ENCODE measurements around the gene NEK1. TPM values are rescaled to one million over a fixed set of nuclear protein-coding genes. Genes with fewer than 3 reads are reported as not detected.
A peak's percentile ranks its signal among the peaks of the same experiment; 100 is the strongest.

Gene NEK1
- total RNA-seq, 1 donor from 2014 or later = 13.0 TPM

GRCh38 chr4:169655401-169655800, 43.0 kb upstream of the NEK1 start:
- no peak overlapping the region for H2AFZ ChIP-seq (ENCODE audit: low read depth, low read length)
- H3K4me3 Mint-ChIP-seq (ENCODE audit: unreplicated experiment) = no peak overlapping the region
- peaks cover 8% of the 10 kb centered on the region for H3K4me1 ChIP-seq (ENCODE audit: insufficient read depth, low read length)
- DNase-seq (ENCODE audit: low read depth) = no peak
- no peaks in the 10 kb centered on the region for H3K27me3 Mint-ChIP-seq (ENCODE audit: low read depth, unreplicated experiment)
- H3K4me1 Mint-ChIP-seq (ENCODE audit: low read depth, unreplicated experiment) = peaks cover 2% of the 10 kb centered on the region
- no peak overlapping the region for H3K27ac ChIP-seq (ENCODE audit: low read depth, low read length)
- H3K9me3 Mint-ChIP-seq (ENCODE audit: unreplicated experiment) = no peaks in the 10 kb centered on the region
- no peaks in the 10 kb centered on the region for H3K9me3 ChIP-seq (ENCODE audit: insufficient read depth, low read depth, low read length)
- no peak for FAIRE-seq
- H3K9ac ChIP-seq (ENCODE audit: low read length) = no peak overlapping the region
- peaks cover 4% of the 10 kb centered on the region for H4K20me1 ChIP-seq (ENCODE audit: insufficient read depth, low read length)
- no peak overlapping the region for H3K4me3 ChIP-seq (ENCODE audit: insufficient read depth, low read depth, low read length)
- no peaks in the 10 kb centered on the region for H3K27me3 ChIP-seq (ENCODE audit: insufficient read depth, low read length)
- H3K36me3 Mint-ChIP-seq (ENCODE audit: low read depth, unreplicated experiment) = peaks cover 3% of the 10 kb centered on the region
- peaks cover 23% of the 10 kb centered on the region for H3K79me2 ChIP-seq (ENCODE audit: insufficient read depth, low read length)
- TF ChIP-seq EZH2 (IDR thresholded peaks at IDR 0.05; ENCODE audit: insufficient read depth, low read length) (no peak), CTCF (IDR thresholded peaks at IDR 0.05; ENCODE audit: insufficient read depth, low read depth, low read length) (no peak)
- H3K36me3 ChIP-seq (ENCODE audit: insufficient read depth, low read length) = no peaks in the 10 kb centered on the region
- H3K4me2 ChIP-seq (ENCODE audit: low read length) = no peak overlapping the region
- no peak overlapping the region for H3K27ac Mint-ChIP-seq (ENCODE audit: unreplicated experiment)

- Histone ChIP-seq H3K27me3 (ENCODE audit: insufficient read depth, low read length) (no peaks in the 10 kb centered on the region), H3K4me1 (ENCODE audit: insufficient read depth, low read length) (no peaks in the 10 kb centered on the region), H3K9me3 (ENCODE audit: insufficient read depth, low read depth, low read length) (no peaks in the 10 kb centered on the region), H3K27ac (ENCODE audit: low read depth, low read length) (no peak overlapping the region), H3K36me3 (ENCODE audit: insufficient read depth, low read length) (no peaks in the 10 kb centered on the region), H3K4me3 (ENCODE audit: insufficient read depth, low read depth, low read length) (no peak overlapping the region), H3K79me2 (ENCODE audit: insufficient read depth, low read length) (peaks cover 22% of the 10 kb centered on the region), H3K9ac (ENCODE audit: low read length) (no peak overlapping the region), H4K20me1 (ENCODE audit: insufficient read depth, low read length) (peaks cover 4% of the 10 kb centered on the region), H2AFZ (ENCODE audit: low read depth, low read length) (no peak overlapping the region), H3K4me2 (ENCODE audit: low read length) (no peak overlapping the region)
- TF ChIP-seq EZH2 (IDR thresholded peaks at IDR 0.05; ENCODE audit: insufficient read depth, low read length) (no peak), CTCF (IDR thresholded peaks at IDR 0.05; ENCODE audit: insufficient read depth, low read depth, low read length) (no peak)
- Mint-ChIP-seq H3K9me3 (ENCODE audit: unreplicated experiment) (no peaks in the 10 kb centered on the region), H3K27me3 (ENCODE audit: low read depth, unreplicated experiment) (no peaks in the 10 kb centered on the region), H3K36me3 (ENCODE audit: low read depth, unreplicated experiment) (peaks cover 3% of the 10 kb centered on the region), H3K4me1 (ENCODE audit: low read depth, unreplicated experiment) (peaks cover 3% of the 10 kb centered on the region), H3K4me3 (ENCODE audit: unreplicated experiment) (no peak overlapping the region), H3K27ac (ENCODE audit: unreplicated experiment) (no peak overlapping the region)
- no peak for DNase-seq (ENCODE audit: low read depth)
- peak; percentile 26 for FAIRE-seq
These were observed 40.2 kb upstream of the NEK1 start for GRCh38 chr4:169652535-169652934.

- Mint-ChIP-seq H3K9me3 (ENCODE audit: unreplicated experiment) (no peaks in the 10 kb centered on the region), H3K36me3 (ENCODE audit: low read depth, unreplicated experiment) (peaks cover 3% of the 10 kb centered on the region), H3K27ac (ENCODE audit: unreplicated experiment) (no peak overlapping the region), H3K4me3 (ENCODE audit: unreplicated experiment) (no peak overlapping the region), H3K27me3 (ENCODE audit: low read depth, unreplicated experiment) (no peaks in the 10 kb centered on the region), H3K4me1 (ENCODE audit: low read depth, unreplicated experiment) (peaks cover 3% of the 10 kb centered on the region)
- H3K9me3 ChIP-seq (ENCODE audit: insufficient read depth, low read depth, low read length) = no peaks in the 10 kb centered on the region
- no peak overlapping the region for H2AFZ ChIP-seq (ENCODE audit: low read depth, low read length)
- H3K9ac ChIP-seq (ENCODE audit: low read length) = no peak overlapping the region
- no peak for FAIRE-seq
- H3K4me1 ChIP-seq (ENCODE audit: insufficient read depth, low read length) = no peaks in the 10 kb centered on the region
- no peak for DNase-seq (ENCODE audit: low read depth)
- TF ChIP-seq CTCF (IDR thresholded peaks at IDR 0.05; ENCODE audit: insufficient read depth, low read depth, low read length) (no peak), EZH2 (IDR thresholded peaks at IDR 0.05; ENCODE audit: insufficient read depth, low read length) (no peak)
- H3K36me3 ChIP-seq (ENCODE audit: insufficient read depth, low read length) = no peaks in the 10 kb centered on the region
- H3K79me2 ChIP-seq (ENCODE audit: insufficient read depth, low read length) = peaks cover 15% of the 10 kb centered on the region
- H3K27ac ChIP-seq (ENCODE audit: low read depth, low read length) = no peak overlapping the region
- H3K4me2 ChIP-seq (ENCODE audit: low read length) = no peak overlapping the region
- H3K4me3 ChIP-seq (ENCODE audit: insufficient read depth, low read depth, low read length) = no peak overlapping the region
- H4K20me1 ChIP-seq (ENCODE audit: insufficient read depth, low read length) = peaks cover 4% of the 10 kb centered on the region
- no peaks in the 10 kb centered on the region for H3K27me3 ChIP-seq (ENCODE audit: insufficient read depth, low read length)
These were observed 38.0 kb upstream of the NEK1 start for GRCh38 chr4:169650227-169650936.

Measured in astrocyte (in vitro differentiated cells and primary cell).